H4 (cell line): ENCODE measurements around the gene FBXL13. TPM values are rescaled to one million over a fixed set of nuclear protein-coding genes. Genes with fewer than 3 reads are reported as not detected.
"Not testable (repeated sequence)": the region's sequence is repeated elsewhere in the genome, so short reads cannot be mapped to it uniquely, and the experiment has no call there.

Experiments
- DNase-seq: peaks from one replicate; pipeline ENCODE4 v3.0.0-alpha.2; 2015; ENCODE audit warnings: low spot score
- total RNA-seq: library from RNA; depleted of rRNA; stranded (reverse); fragments of >200 nt; shearing (Covaris generic); gene quantifications from 2 replicates; pipeline ENCODE4 v1.2.3, GENCODE V29; 2014; rRNA removed

The FBXL13 gene
- 0.08 and 0.50 TPM in 2 replicates for total RNA-seq

DNA sequence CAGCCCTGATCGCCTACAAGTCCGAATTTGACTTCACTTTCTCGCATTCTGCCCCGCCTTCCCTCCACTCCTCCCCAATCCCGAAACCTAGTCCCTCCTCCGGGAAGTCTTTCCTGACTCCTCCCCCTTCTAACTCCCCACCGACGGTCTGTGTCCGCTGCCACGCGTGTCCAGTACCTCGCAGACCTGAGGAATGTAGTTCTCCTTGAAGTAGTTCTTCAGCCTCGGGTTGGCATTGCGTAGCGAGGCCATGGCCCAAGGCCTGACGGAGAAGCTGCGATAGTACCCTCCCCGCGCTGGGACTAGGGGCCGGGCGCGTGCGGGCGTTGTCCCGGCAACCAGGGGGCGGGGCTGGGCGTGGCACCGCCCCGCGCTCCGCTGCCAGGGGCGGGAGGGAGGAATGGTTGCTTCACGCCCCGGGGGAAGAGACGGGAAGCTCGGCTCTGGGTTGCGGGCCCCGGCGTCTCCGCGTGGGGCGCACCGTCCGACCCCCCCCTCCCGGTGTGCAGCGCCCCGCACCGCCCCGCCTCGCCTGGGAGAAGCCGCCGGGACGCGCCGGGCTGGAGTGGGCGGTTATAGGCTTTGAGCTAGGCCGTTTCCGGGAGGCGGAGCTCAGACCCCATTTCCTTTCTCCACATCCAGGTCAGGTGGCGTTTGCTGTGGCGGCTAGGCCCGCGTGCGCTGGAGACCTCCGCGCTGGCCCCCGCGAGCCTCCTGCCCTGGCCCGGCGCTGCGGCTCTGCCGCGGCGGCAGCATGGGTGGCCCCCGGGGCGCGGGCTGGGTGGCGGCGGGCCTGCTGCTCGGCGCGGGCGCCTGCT is at the start of gene FBXL13, which contains the start of gene ARMC10:
Gene FBXL13 (minus strand): TSS at position 278 of the 818 bp plus-strand sequence.
Gene ARMC10 (plus strand): TSS at position 622 of the 818 bp plus-strand sequence. CDS start 133 bp downstream, at position 755.
- DNase-seq, result peak; percentile 89

GRCh38 chr7:103123529-103123928 is 48.9 kb upstream of the FBXL13 start:
- no peak for DNase-seq

DNA sequence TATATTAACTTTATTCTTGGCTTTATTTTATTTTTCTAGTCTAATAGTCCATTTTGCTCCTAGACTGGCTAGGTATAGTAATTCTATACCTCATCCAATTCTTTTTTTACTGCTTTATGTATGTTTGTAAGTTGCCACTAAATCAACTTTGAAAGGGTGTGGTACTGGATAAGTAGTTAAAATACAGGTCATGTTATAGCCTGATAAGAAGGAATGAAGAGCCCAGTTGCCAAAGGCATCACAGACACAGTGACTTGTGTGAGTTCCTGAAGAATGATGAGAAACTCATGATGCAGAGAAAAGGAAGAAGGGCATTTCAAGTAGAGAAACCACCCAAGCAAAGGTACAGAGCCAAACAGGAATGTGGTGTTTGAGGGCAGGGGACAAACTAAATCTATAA is 47.0 kb upstream of the FBXL13 start:
- no peak for DNase-seq

GRCh38 chr7:103120362-103120761 is 45.8 kb upstream of the FBXL13 start:
- DNase-seq, result no peak

- no peak for DNase-seq
Measured at GRCh38 chr7:103119791-103120291, 45.2 kb upstream of the FBXL13 start.

- DNase-seq, result no peak
Measured at GRCh38 chr7:103117465-103117864, 42.9 kb upstream of the FBXL13 start.

DNA sequence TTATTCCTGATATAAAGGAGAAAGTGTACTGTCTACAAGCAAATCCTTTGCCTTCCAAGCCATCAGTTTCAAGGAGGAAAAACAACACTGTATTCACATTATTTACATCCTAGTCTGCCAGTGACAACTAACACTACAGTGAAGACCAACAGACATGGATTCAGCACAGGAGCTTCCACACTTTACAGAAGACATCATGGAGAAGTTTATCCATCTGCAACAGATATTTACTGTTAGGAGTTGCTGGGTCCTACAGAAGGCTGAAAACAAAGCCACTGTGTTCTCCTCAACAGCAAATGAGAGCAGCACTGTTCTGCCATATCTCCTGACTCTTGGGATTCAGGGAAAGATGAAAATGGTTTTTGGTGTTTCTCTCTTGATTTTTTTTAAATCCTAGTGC is 42.4 kb upstream of the FBXL13 start:
- no peak for DNase-seq

DNA sequence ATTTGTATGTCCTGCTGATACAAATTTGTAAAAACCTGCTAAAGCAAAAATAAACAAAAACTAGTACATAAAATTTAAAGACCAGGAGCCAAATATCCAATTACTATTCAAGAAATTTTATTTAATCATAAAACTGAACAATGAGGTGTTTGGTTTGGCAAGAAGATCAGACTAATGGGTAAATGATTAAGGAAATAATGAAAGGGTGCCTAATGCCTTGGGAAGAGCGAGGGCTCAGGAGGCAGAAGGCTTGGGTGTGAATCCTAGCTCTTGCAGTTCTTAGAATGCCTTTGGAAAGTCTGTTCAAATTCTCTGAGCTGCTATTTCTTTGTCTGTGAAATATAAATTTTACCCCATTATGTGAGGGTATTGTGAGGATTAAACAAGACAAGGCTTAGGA is 41.9 kb upstream of the FBXL13 start:
- DNase-seq, result no peak

DNA sequence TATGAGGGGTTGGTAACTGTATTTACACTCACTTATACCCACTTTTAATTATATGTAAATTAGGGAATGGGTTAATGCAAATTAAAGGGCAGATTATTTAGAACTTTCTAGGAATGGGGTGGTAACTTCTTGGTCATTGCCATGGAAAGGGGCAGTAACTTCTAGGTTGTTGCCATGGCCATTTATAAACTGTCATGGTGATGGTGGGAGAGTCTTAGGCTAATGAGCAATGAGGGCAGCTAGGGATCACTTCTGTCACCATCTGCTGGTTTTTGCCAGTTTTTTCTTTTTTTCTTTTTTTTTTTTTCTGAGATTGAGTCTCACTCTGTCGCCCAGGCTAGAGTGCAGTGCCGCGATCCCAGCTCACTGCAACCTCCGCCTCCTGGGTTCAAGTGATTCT is 41.2 kb upstream of the FBXL13 start:
- no peak for DNase-seq

DNA sequence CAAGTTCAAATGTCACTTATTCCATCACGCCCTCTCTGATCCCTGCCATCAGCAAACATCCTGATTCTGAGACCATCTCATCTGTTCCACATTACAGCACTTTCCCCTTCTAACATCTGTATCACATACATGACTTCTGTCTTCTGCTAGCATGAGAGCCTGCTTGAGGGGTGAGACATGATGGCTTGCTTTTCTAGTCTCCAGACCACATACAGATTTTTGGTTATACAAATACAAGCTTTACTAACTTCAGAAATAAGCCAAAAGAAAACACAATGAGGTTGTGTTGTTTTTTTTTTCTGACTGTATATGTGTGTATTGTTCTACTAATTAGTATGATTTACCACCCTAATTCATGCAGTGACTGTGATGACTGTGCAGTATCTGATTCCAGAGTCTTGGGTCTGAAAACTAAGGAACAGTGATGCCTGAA is 40.0 kb upstream of the FBXL13 start:
- no peak for DNase-seq

DNA sequence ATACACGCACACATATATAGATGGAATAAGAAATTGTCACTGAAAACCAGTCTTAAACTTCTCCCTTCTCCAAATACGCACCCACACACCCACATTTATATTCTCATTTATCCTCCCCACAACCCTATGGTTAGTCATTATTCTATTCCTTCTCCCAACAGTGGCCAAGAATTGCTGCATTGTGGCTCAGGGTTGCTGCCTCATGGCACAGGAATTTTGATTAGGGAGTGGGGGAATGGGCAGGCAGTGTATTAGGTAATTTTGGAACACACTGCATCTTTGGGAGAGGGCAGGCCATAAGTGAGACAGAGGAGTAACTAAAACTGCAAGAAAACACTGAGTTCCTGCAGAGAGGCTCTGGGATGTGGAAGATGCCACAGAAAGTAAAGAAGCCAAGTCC is 38.6 kb upstream of the FBXL13 start:
- DNase-seq, result peak; percentile 92

- not testable (repeated sequence) for DNase-seq
Measured at GRCh38 chr7:103106703-103107070, 32.1 kb upstream of the FBXL13 start.

- DNase-seq, result no peak
Measured at GRCh38 chr7:103106005-103106702, 31.6 kb upstream of the FBXL13 start.

DNA sequence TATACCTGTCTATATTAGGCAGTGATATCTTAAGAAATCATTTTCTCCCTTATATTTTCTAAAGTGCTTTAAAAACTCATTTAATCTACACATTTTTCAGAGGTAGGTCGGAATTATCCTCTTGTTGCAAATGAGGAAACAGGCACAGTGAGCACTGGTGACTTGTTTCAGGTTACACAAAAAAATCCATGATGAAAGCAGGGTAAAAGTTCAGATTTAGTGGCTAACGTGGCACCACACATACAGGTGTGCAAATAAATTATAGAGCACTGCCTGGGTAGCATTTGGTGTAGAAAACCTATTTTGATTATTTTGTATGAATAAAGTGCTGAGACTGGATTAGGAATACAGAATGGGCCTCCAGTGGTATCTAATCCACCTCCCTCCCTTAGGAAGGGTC is 26.9 kb upstream of the FBXL13 start:
- no peak for DNase-seq

DNA sequence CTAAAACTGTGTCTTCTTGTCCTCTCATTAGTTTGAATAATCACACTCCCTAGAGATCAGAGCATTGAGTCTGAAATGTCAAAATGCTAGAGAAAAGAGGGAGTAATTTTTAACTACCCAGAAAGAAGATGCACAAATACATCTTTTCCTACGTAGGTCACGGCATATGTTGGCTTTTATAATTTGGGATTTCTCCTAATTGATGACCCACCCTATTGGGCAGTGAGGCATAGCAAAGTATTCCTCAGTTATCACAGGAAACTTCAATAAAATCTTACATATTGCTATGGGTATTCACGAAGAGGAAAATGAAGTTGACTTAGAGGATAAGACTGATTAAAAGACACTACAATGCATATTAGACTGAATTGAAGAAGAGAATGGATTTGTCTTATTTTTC is 25.8 kb upstream of the FBXL13 start:
- DNase-seq, result no peak

DNA sequence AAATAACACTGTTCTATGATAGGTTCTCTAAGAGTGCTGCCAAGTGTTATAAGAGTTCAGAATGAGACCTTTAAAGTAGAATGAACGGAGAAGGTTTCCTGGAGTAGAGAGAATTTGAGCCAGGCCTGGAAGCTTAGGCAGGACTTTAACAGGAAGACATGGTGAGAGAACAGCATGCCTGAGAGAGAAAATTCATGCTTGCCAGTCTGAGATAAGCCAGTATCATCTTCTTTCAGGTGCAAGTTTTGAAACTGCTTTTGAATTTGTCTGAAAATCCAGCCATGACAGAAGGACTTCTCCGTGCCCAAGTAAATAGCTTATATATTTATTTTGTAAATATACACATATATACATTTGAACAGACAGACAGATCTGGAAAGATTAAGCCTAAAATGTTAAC is 22.4 kb upstream of the FBXL13 start:
- DNase-seq, result no peak

GRCh38 chr7:103095558-103095957 is 21.0 kb upstream of the FBXL13 start:
- DNase-seq, result not testable (repeated sequence)

- DNase-seq, result no peak
Measured at GRCh38 chr7:103094102-103094501, 19.5 kb upstream of the FBXL13 start.

DNA sequence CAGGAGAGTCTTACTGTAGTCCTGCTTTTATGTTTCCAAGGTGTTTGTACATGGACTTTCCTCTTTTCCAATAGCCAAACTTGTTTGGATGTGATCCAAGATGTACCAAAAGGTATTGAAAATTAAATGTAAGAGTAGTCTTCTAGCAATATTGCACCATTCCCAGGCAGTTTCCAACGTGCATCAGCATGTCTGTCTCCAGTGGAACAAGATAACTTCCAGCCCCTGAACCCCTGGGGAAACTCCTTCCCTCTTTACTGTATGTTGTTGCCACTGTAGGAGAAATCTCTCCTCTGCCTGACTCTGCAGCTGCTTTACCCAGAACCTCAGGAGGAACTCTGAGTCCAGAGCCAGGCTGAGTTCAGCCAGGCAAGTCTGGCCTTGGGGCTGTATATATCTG is 18.8 kb upstream of the FBXL13 start:
- no peak for DNase-seq

DNA sequence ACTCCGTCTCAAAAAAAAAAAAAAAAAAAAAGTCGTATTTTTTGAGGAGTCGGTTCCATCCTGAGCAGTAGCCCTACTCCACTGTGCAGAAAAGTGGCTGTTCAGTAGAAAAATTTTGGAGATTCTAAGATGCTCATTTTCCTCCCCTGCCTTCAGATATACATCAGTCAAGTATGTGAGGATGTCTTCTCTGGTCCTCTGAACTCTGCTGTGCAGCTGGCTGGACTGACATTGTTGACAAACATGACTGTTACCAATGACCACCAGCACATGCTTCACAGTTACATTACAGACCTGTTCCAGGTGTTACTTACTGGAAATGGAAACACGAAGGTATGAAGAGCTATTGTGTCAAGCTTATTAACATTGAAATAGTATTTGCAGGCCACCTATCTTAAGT is 17.7 kb upstream of the FBXL13 start:
- DNase-seq, result not testable (repeated sequence)

- DNase-seq, result no peak
Measured at GRCh38 chr7:103083210-103083609, 8.6 kb upstream of the FBXL13 start.

GRCh38 chr7:103082497-103082896 is 7.9 kb upstream of the FBXL13 start:
- no peak for DNase-seq

DNA sequence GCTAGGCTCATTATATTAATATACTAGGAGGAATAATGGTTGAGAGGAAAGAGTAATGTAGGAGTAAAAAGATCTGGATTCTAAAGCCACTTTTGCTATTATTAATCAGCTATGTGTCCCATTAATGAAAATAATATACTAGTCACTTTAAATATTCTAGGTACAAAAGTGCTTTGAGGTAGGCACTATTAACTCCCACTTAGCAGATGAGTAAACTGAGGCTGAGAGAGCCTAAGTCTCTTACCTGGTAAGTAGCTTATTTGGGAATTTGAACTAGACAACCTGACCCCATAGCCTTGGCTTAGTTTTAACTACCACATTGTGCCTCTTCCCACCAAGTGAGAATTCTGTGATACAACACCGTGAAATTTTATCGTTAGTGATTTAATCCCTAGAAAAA is 6.3 kb upstream of the FBXL13 start:
- no peak for DNase-seq
